Sigmoid colon (tissue), 4 donors: ENCODE data around the gene IL12RB2.

Experiments
- CTCF ChIP-seq, 4 experiments: fragments of 450-650 bp in 3 of 4; fragments of 200-600 bp in 1 of 4; IDR thresholded peaks; one replicate each; pipeline ENCODE4 v1.5.1; 2016 to 2019; ENCODE audit warnings: antibody characterized with exemption in 4 of 4, mild to moderate bottlenecking in 3 of 4, moderate library complexity in 2 of 4
- POLR2A ChIP-seq, 2 donors: fragments of 450-650 bp; IDR thresholded peaks; one replicate each; pipeline ENCODE4 v1.6.1; 2016; ENCODE audit warnings: antibody characterized with exemption in 2 of 2, mild to moderate bottlenecking in 2 of 2, moderate library complexity in 2 of 2
- POLR2AphosphoS5 ChIP-seq, 4 donors: sonication (generic); formaldehyde crosslinking; IDR thresholded peaks; one replicate each; pipeline ENCODE4 v1.6.1; 2017; ENCODE audit warnings: antibody characterized with exemption in 4 of 4

- TF ChIP-seq CTCF (IDR thresholded peaks at IDR 0.05) (no peak), POLR2AphosphoS5 (IDR thresholded peaks at IDR 0.05) (no peak), POLR2A (IDR thresholded peaks at IDR 0.05) (no peak)
These were observed 41.0 kb downstream of the IL12RB2 start for GRCh38 chr1:67348586-67349252.
